Keratinocyte (primary cell): Measurements from ENCODE around the gene POU3F2. TPM values are rescaled to one million over a fixed set of nuclear protein-coding genes. Genes with fewer than 3 reads are reported as not detected.

Experiments
- DNase-seq: peaks from one replicate; pipeline ENCODE4 v3.0.0-alpha.2; 2011; ENCODE audit warnings: low read depth, missing footprints, low spot score
- FAIRE-seq: peaks from 2 replicates; lab custom pipeline; 2011; peaks lifted over from hg19 to GRCh38; lab: Jason Lieb, UNC
- H2AFZ ChIP-seq: 2 replicates; pipeline ENCODE4 v1.6.0; 2012; ENCODE audit warnings: low read length, control low read depth, inconsistent platforms; ENCODE audit not compliant: control insufficient read depth
- H3K27ac ChIP-seq: 2 replicates; pipeline ENCODE4 v1.5.1; 2011; ENCODE audit warnings: low read length; ENCODE audit not compliant: control insufficient read depth, insufficient read depth
- H3K27me3 ChIP-seq: 3 replicates; pipeline ENCODE4 v1.6.0; 2011; ENCODE audit warnings: low read length; ENCODE audit not compliant: control insufficient read depth, insufficient read depth; ENCODE audit errors: extremely low read depth
- H3K36me3 ChIP-seq, 2 experiments: 2 replicates in 1 of 2; 3 replicates in 1 of 2; pipeline ENCODE4 v1.5.1; 2011; ENCODE audit warnings: low read length in 2 of 2, mild to moderate bottlenecking in 1 of 2; ENCODE audit not compliant: control insufficient read depth in 2 of 2, insufficient read depth in 2 of 2; ENCODE audit errors: extremely low read depth in 1 of 2
- H3K4me1 ChIP-seq: 3 replicates; pipeline ENCODE4 v1.5.1; 2011; ENCODE audit warnings: low read length; ENCODE audit not compliant: control insufficient read depth, insufficient read depth; ENCODE audit errors: extremely low read depth
- H3K4me2 ChIP-seq: 3 replicates; pipeline ENCODE4 v1.6.0; 2011; ENCODE audit warnings: low read depth, low read length; ENCODE audit not compliant: control insufficient read depth, insufficient read depth; ENCODE audit errors: extremely low read depth
- H3K4me3 ChIP-seq, 3 experiments: fragments of 200-600 bp in 1 of 3; sonication (generic) in 1 of 3; 2 replicates in 2 of 3; 3 replicates in 1 of 3; pipeline ENCODE4 v1.5.1; 2011 to 2016; ENCODE audit warnings: low read length in 3 of 3, mild to moderate bottlenecking in 3 of 3, control low read depth in 2 of 3, inconsistent platforms in 1 of 3, low read depth in 1 of 3, mixed read lengths in 1 of 3, mixed run types in 1 of 3, moderate library complexity in 1 of 3; ENCODE audit not compliant: control insufficient read depth in 2 of 3, insufficient read depth in 2 of 3; ENCODE audit errors: extremely low read depth in 1 of 3
- H3K79me2 ChIP-seq: 2 replicates; pipeline ENCODE4 v1.6.0; 2012; ENCODE audit warnings: low read length; ENCODE audit not compliant: control insufficient read depth, insufficient read depth
- H3K9ac ChIP-seq: 3 replicates; pipeline ENCODE4 v1.6.0; 2011; ENCODE audit warnings: low read length; ENCODE audit not compliant: control insufficient read depth, insufficient read depth; ENCODE audit errors: extremely low read depth
- H3K9me1 ChIP-seq: 3 replicates; pipeline ENCODE4 v1.6.0; 2011; ENCODE audit warnings: low read length; ENCODE audit not compliant: control insufficient read depth, insufficient read depth; ENCODE audit errors: extremely low read depth
- H3K9me3 ChIP-seq: 2 replicates; pipeline ENCODE4 v1.5.1; 2012; ENCODE audit warnings: low read depth, low read length; ENCODE audit not compliant: control insufficient read depth
- H4K20me1 ChIP-seq: 3 replicates; pipeline ENCODE4 v1.6.0; 2011; ENCODE audit warnings: low read length; ENCODE audit not compliant: control insufficient read depth, insufficient read depth; ENCODE audit errors: extremely low read depth
- EZH2 ChIP-seq: IDR thresholded peaks from one replicate; pipeline ENCODE4 v1.6.1; 2012; ENCODE audit warnings: inconsistent platforms, mild to moderate bottlenecking, low read length, moderate library complexity
- dilution Hi-C: fragments of 300-500 bp; cut with MboI; formaldehyde crosslinking; loops from one replicate; pipeline ENCODE4 v1.7.0; 2020; ENCODE audit warnings: low sequenced_read_pairs; ENCODE audit not compliant: extremely low pct_ligation_motif_present
- polyA plus RNA-seq, 5 experiments: library from polyadenylated mRNA; depleted of rRNA in 3 of 5; stranded (reverse) in 3 of 5; stranded (forward) in 1 of 5; unstranded in 1 of 5; fragments of >200 nt; gene quantifications; 1 replicate in 1 of 5; 2 replicates in 3 of 5; 3 replicates in 1 of 5; pipeline versions ENCODE4 v1.2.1 to v1.2.3, GENCODE V29; 2011 to 2012; ENCODE audit warnings: missing spikeins in 2 of 5, low read depth in 1 of 5, low replicate concordance in 1 of 5
- TF ChIP-seq, protein P1 (sequence below), 3 experiments: IDR thresholded peaks in 1 of 3; conservative IDR thresholded peaks in 1 of 3; optimal IDR thresholded peaks in 1 of 3; 2 replicates in 2 of 3; 3 replicates in 1 of 3; pipeline versions ENCODE3 to v1.5.1; 2011; ENCODE audit warnings: low read length in 3 of 3, mild to moderate bottlenecking in 3 of 3, moderate library complexity in 2 of 3, control low read depth in 1 of 3, inconsistent platforms in 1 of 3; ENCODE audit not compliant: insufficient read depth in 2 of 3; ENCODE audit errors: extremely low read depth in 1 of 3

Gene POU3F2
- polyA plus RNA-seq, 1 donor (not counting 4 experiments of a cell fraction or from before 2014, with no cell fraction given) = not detected

DNA sequence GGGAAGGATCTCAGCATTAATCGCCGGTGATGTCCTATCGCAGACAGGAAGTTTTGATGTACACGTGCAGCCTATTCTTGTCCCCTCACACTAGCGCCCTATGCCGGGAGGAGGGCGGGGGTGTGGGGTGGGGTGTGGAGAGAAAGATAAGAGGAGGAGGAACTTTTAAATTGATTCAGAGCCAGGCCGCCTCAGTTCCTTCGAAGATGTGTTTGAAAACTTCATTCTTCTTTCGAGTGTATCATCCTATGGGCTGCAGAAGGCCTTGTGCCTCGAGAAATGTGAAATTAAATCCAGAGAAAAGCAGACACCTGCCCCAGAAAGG is 2.5 kb upstream of the POU3F2 start:
- no peak for TF ChIP-seq EZH2
- TF ChIP-seq, protein P1, sequence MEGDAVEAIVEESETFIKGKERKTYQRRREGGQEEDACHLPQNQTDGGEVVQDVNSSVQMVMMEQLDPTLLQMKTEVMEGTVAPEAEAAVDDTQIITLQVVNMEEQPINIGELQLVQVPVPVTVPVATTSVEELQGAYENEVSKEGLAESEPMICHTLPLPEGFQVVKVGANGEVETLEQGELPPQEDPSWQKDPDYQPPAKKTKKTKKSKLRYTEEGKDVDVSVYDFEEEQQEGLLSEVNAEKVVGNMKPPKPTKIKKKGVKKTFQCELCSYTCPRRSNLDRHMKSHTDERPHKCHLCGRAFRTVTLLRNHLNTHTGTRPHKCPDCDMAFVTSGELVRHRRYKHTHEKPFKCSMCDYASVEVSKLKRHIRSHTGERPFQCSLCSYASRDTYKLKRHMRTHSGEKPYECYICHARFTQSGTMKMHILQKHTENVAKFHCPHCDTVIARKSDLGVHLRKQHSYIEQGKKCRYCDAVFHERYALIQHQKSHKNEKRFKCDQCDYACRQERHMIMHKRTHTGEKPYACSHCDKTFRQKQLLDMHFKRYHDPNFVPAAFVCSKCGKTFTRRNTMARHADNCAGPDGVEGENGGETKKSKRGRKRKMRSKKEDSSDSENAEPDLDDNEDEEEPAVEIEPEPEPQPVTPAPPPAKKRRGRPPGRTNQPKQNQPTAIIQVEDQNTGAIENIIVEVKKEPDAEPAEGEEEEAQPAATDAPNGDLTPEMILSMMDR (optimal IDR thresholded peaks at IDR 0.05 in 1 of 3, IDR thresholded peaks at IDR 0.05 in 1 of 3, conservative IDR thresholded peaks at IDR 0.05 in 1 of 3; ENCODE audit: extremely low read depth in 1 of 3, insufficient read depth in 2 of 3, low read length in 3 of 3) = no peak
- Histone ChIP-seq H3K9me3 (no peaks in the 10 kb centered on the region), H2AFZ (no peak overlapping the region), H4K20me1 (peaks cover 3% of the 10 kb centered on the region), H3K4me3 (peak overlapping the region in 1 of 3 experiments; percentile 17), H3K9ac (no peak overlapping the region), H3K9me1 (no peaks in the 10 kb centered on the region), H3K27ac (no peak overlapping the region), H3K4me1 (peaks cover 15% of the 10 kb centered on the region), H3K4me2 (peak overlapping the region; percentile 69), H3K27me3 (peaks cover 93% of the 10 kb centered on the region), H3K36me3 (no peaks in the 10 kb centered on the region), H3K79me2 (no peaks in the 10 kb centered on the region)
- FAIRE-seq (no peak), DNase-seq (no peak)
- dilution Hi-C loops = no loop called here

DNA sequence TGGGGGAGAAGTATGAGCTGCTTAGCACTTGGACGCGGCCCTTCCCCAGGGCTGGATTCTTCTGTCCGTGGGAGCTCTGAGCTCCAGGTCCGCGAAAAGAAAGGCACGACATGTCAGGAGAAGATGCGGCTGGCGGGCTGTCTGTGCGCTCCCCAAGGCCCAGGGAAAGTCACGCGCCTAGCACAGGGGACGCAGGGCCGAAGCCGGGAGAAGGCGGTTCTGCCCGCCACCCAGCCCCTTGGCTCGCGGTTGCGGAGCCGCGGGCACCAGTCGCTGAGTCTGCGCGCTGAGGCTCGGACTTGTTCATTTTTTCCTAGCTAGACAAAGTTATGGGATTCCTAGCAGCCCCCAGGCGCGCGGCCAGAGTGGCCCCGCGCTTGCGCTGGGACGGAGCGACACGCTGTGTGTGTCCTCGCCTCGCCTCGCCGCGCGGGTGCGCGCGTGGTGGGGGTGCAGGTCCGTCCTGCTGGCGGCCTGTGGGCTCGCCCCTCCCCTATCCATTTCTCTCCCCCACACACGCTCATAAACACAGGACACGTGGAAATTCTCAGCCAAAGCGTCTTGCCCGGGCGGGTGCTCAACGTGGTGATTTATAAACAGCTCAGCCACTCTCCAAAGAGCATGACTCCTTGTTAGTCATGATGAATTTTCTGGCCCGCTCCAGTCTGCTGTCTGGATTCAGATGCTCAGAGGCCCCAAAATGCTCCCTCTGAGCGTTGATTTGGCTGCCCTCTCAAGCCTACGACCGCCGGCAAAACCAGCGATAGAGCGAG is 1.9 kb upstream of the POU3F2 start:
- H3K9me1 ChIP-seq = no peaks in the 10 kb centered on the region
- no peaks in the 10 kb centered on the region for H3K79me2 ChIP-seq
- dilution Hi-C loops = no loop called here
- peaks cover 3% of the 10 kb centered on the region for H4K20me1 ChIP-seq
- H3K9me3 ChIP-seq = no peaks in the 10 kb centered on the region
- TF ChIP-seq EZH2 = peak; percentile 91
- TF ChIP-seq, protein P1 (optimal IDR thresholded peaks at IDR 0.05 in 1 of 3, IDR thresholded peaks at IDR 0.05 in 1 of 3, conservative IDR thresholded peaks at IDR 0.05 in 1 of 3; ENCODE audit: extremely low read depth in 1 of 3, insufficient read depth in 2 of 3, low read length in 3 of 3) = no peak
- H3K36me3 ChIP-seq = no peaks in the 10 kb centered on the region
- peaks cover 15% of the 10 kb centered on the region for H3K4me1 ChIP-seq
- no peak overlapping the region for H3K9ac ChIP-seq
- no peak overlapping the region for H3K27ac ChIP-seq
- H2AFZ ChIP-seq = peak overlapping the region; percentile 70
- FAIRE-seq = peak; percentile 20
- H3K4me2 ChIP-seq = peak overlapping the region; percentile 69
- peak overlapping the region; percentile 29 to 57 (median 42) for H3K4me3 ChIP-seq
- DNase-seq = peak; percentile 38
- peaks cover 93% of the 10 kb centered on the region for H3K27me3 ChIP-seq
